HUES6 (cell line): ENCODE measurements around the gene SALL3.
"Not testable (repeated sequence)": the region's sequence is repeated elsewhere in the genome, so short reads cannot be mapped to it uniquely, and the experiment has no call there.

Source experiments
- H3K27ac ChIP-seq: 2 replicates; pipeline ENCODE4 v1.7.0; 2013; ENCODE audit warnings: low read depth, mild to moderate bottlenecking, low read length, inconsistent platforms
- H3K27me3 ChIP-seq: 2 replicates; pipeline ENCODE4 v1.6.1; 2013; ENCODE audit warnings: low read length; ENCODE audit not compliant: control insufficient read depth, insufficient read depth
- H3K36me3 ChIP-seq: 2 replicates; pipeline ENCODE4 v1.6.1; 2013; ENCODE audit warnings: low read length; ENCODE audit not compliant: control insufficient read depth, insufficient read depth
- H3K4me1 ChIP-seq: 2 replicates; pipeline ENCODE4 v1.6.1; 2013; ENCODE audit warnings: low read length; ENCODE audit not compliant: control insufficient read depth, insufficient read depth
- H3K4me3 ChIP-seq: 2 replicates; pipeline ENCODE4 v1.5.1; 2013; ENCODE audit warnings: low read depth, low read length
- H3K9ac ChIP-seq: one replicate; pipeline ENCODE4 v1.6.1; 2013; ENCODE audit warnings: mild to moderate bottlenecking, low read length
- H3K9me3 ChIP-seq: 2 replicates; pipeline ENCODE4 v1.6.1; 2013; ENCODE audit warnings: low read depth, low read length; ENCODE audit not compliant: control insufficient read depth, insufficient read depth

Gene SALL3

GRCh38 chr18:78979730-78980278 lies at the start of gene SALL3:
Gene SALL3, plus strand, starts transcription at chr18:78979818. Its CDS starts 457 bp downstream, at chr18:78980275.
- Histone ChIP-seq H3K9me3 (no peaks in the 10 kb centered on the region), H3K27me3 (peaks cover 42% of the 10 kb centered on the region), H3K4me3 (peak within 1 kb of the TSS; percentile 82), H3K36me3 (no peaks in the 10 kb centered on the region), H3K27ac (peak within 1 kb of the TSS; percentile 87; the same call in 1 of the 2 replicates), H3K4me1 (peaks cover 36% of the 10 kb centered on the region), H3K9ac (peak within 1 kb of the TSS; percentile 85)

- Histone ChIP-seq H3K9me3 (no peaks in the 10 kb centered on the region), H3K9ac (no peak overlapping the region), H3K4me1 (0 out of 2 replicates have a peak, but pooled peaks cover 5% of the 10 kb centered on the region), H3K36me3 (no peaks in the 10 kb centered on the region), H3K4me3 (no peak overlapping the region), H3K27ac (no peak overlapping the region), H3K27me3 (no peaks in the 10 kb centered on the region)
Observed at GRCh38 chr18:78932281-78932680, 47.3 kb upstream of the SALL3 start.

GRCh38 chr18:78934003-78934402 lies 45.6 kb upstream of the SALL3 start:
- Histone ChIP-seq H3K4me1 (0 out of 2 replicates have a peak, but pooled peaks cover 5% of the 10 kb centered on the region), H3K36me3 (no peaks in the 10 kb centered on the region), H3K27me3 (no peaks in the 10 kb centered on the region), H3K9ac (no peak overlapping the region), H3K9me3 (no peaks in the 10 kb centered on the region), H3K4me3 (no peak overlapping the region), H3K27ac (no peak overlapping the region)

GRCh38 chr18:78934551-78935225 lies 44.9 kb upstream of the SALL3 start:
- H3K9ac ChIP-seq, result no peak overlapping the region
- H3K4me1 ChIP-seq, result 0 out of 2 replicates have a peak, but pooled peaks cover 5% of the 10 kb centered on the region
- no peak overlapping the region for H3K4me3 ChIP-seq
- H3K9me3 ChIP-seq, result no peaks in the 10 kb centered on the region
- no peak overlapping the region for H3K27ac ChIP-seq
- H3K27me3 ChIP-seq, result no peaks in the 10 kb centered on the region
- H3K36me3 ChIP-seq, result no peaks in the 10 kb centered on the region

- H3K27me3 ChIP-seq, result no peaks in the 10 kb centered on the region
- H3K36me3 ChIP-seq, result no peaks in the 10 kb centered on the region
- H3K4me1 ChIP-seq, result 0 out of 2 replicates have a peak, but pooled peaks cover 5% of the 10 kb centered on the region
- H3K27ac ChIP-seq, result no peak overlapping the region
- H3K4me3 ChIP-seq, result no peak overlapping the region
- H3K9ac ChIP-seq, result no peak overlapping the region
- no peaks in the 10 kb centered on the region for H3K9me3 ChIP-seq
Observed at GRCh38 chr18:78935406-78935805, 44.2 kb upstream of the SALL3 start.

GRCh38 chr18:78936251-78937005 lies 43.2 kb upstream of the SALL3 start:
- Histone ChIP-seq H3K4me1 (0 out of 2 replicates have a peak, but pooled peaks cover 5% of the 10 kb centered on the region), H3K9me3 (no peaks in the 10 kb centered on the region), H3K27ac (no peak overlapping the region), H3K36me3 (no peaks in the 10 kb centered on the region), H3K27me3 (no peaks in the 10 kb centered on the region), H3K9ac (no peak overlapping the region), H3K4me3 (no peak overlapping the region)

GRCh38 chr18:78937166-78937565 lies 42.5 kb upstream of the SALL3 start:
- H3K27ac ChIP-seq, result no peak overlapping the region
- no peak overlapping the region for H3K4me3 ChIP-seq
- no peak overlapping the region for H3K9ac ChIP-seq

GRCh38 chr18:78939105-78939504 lies 40.5 kb upstream of the SALL3 start:
- H3K27me3 ChIP-seq, result no peaks in the 10 kb centered on the region

More at GRCh38 chr18:78937166-78937565, 42.5 kb upstream of the SALL3 start:
- Histone ChIP-seq H3K27me3 (no peaks in the 10 kb centered on the region), H3K36me3 (no peaks in the 10 kb centered on the region), H3K9me3 (no peaks in the 10 kb centered on the region), H3K4me1 (0 out of 2 replicates have a peak, but pooled peaks cover 5% of the 10 kb centered on the region)

GRCh38 chr18:78939734-78940494 lies 39.7 kb upstream of the SALL3 start:
- Histone ChIP-seq H3K9ac (no peak overlapping the region), H3K9me3 (peaks cover 13% of the 10 kb centered on the region), H3K27ac (no peak overlapping the region), H3K27me3 (no peaks in the 10 kb centered on the region), H3K4me1 (0 out of 2 replicates have a peak, but pooled peaks cover under 1% of the 10 kb centered on the region), H3K4me3 (no peak overlapping the region), H3K36me3 (no peaks in the 10 kb centered on the region)

More at GRCh38 chr18:78939105-78939504, 40.5 kb upstream of the SALL3 start:
- H3K4me1 ChIP-seq, result 0 out of 2 replicates have a peak, but pooled peaks cover 5% of the 10 kb centered on the region
- H3K27ac ChIP-seq, result no peak overlapping the region
- peaks cover 13% of the 10 kb centered on the region for H3K9me3 ChIP-seq
- H3K9ac ChIP-seq, result no peak overlapping the region
- no peaks in the 10 kb centered on the region for H3K36me3 ChIP-seq
- H3K4me3 ChIP-seq, result no peak overlapping the region

GRCh38 chr18:78942236-78942635 lies 37.4 kb upstream of the SALL3 start:
- H3K4me1 ChIP-seq, H3K36me3 ChIP-seq, H3K27me3 ChIP-seq, H3K4me3 ChIP-seq, H3K9ac ChIP-seq, H3K27ac ChIP-seq: not testable (repeated sequence)
- H3K9me3 ChIP-seq, result peaks cover 13% of the 10 kb centered on the region
